Measurements from ENCODE around the gene NLRC5.

The NLRC5 gene

DNA sequence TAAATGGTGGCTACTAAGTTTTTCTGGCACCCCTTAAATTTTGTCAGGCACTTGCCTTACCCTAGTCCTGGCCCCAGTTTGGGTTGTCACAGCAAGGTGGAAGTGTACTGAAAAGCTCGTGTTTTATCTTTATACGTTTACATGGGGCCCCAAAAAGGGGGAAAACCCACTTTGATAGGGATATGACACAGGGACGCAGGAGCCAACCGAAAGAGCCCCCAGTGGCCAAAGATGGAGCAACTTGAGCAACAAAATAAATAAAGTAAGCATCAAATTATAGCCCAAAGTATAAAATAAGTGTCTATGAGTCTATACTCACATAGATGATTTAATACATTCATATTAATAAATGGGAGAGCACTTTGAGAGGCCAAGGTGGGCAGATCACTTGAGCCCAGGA, 32.6 kb upstream of the NLRC5 start:
- H4K20me1 ChIP-seq (ENCODE audit: insufficient read depth, low read length) = no peaks in the 10 kb centered on the region
- TF ChIP-seq, protein P1, sequence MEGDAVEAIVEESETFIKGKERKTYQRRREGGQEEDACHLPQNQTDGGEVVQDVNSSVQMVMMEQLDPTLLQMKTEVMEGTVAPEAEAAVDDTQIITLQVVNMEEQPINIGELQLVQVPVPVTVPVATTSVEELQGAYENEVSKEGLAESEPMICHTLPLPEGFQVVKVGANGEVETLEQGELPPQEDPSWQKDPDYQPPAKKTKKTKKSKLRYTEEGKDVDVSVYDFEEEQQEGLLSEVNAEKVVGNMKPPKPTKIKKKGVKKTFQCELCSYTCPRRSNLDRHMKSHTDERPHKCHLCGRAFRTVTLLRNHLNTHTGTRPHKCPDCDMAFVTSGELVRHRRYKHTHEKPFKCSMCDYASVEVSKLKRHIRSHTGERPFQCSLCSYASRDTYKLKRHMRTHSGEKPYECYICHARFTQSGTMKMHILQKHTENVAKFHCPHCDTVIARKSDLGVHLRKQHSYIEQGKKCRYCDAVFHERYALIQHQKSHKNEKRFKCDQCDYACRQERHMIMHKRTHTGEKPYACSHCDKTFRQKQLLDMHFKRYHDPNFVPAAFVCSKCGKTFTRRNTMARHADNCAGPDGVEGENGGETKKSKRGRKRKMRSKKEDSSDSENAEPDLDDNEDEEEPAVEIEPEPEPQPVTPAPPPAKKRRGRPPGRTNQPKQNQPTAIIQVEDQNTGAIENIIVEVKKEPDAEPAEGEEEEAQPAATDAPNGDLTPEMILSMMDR (IDR thresholded peaks at IDR 0.05; ENCODE audit: low read length) = 0 out of 2 replicates have a peak, but pooled peaks have one; percentile 9
- TF ChIP-seq EZH2phosphoT487 (IDR thresholded peaks at IDR 0.05; ENCODE audit: low read length) = no peak

DNA sequence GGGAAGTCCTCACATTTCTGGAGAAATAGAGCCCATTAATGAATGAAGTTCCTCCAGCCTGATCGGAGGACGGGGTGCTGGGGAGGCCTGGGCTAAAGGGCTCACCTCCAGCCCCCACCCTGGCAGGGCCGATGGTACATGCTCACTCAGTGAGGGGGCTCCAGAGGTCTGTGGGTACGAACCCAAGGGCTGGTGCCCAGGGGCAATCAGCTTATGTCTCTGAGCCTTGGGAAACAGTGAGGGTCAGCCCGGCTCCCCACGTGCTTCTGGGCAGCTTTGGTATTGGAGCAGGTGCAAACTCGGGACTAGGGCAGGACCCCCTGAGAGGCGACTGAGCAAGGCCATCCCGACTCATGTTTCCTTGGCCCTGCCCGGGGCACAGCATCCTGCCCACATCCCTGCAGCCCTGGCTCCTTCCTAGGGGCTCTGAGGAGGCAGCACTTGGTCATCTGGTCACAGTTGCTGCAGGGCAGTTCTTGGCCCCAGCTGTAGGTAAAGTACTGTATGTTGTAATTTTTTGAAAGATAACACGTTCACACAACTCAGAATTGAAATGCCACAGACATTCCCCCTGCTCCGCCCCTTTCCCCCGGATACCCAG, 28.6 kb upstream of the NLRC5 start:
- Histone ChIP-seq H3K4me1 (ENCODE audit: low read length) (no peaks in the 10 kb centered on the region), H3F3A (ENCODE audit: insufficient read depth, low read length) (no peaks in the 10 kb centered on the region), H3K4me2 (ENCODE audit: low read depth, low read length) (no peak overlapping the region), H3K27me3 (replicated peaks; ENCODE audit: insufficient read depth, low read length) (no peaks in the 10 kb centered on the region), H3K4me3 (ENCODE audit: low read length) (no peak overlapping the region), H3K36me3 (replicated peaks; ENCODE audit: insufficient read depth, low read length) (no peaks in the 10 kb centered on the region), H3K9ac (ENCODE audit: low read length) (no peak overlapping the region), H3K9me2 (replicated peaks; ENCODE audit: insufficient read depth, low read length) (no peaks in the 10 kb centered on the region), H3K9me3 (replicated peaks; ENCODE audit: insufficient read depth, low read length) (no peaks in the 10 kb centered on the region), H3K79me2 (ENCODE audit: low read length) (no peaks in the 10 kb centered on the region), H2AFZ (ENCODE audit: low read length) (no peak overlapping the region), H4K20me1 (ENCODE audit: insufficient read depth, low read length) (no peaks in the 10 kb centered on the region), H3K27ac (ENCODE audit: low read length) (no peak overlapping the region)
- DNase-seq = no peak
- TF ChIP-seq EZH2phosphoT487 (IDR thresholded peaks at IDR 0.05; ENCODE audit: low read length) (no peak), EZH2 (optimal IDR thresholded peaks at IDR 0.05; ENCODE audit: low read depth, low read length) (no peak)
- TF ChIP-seq, protein P1 (IDR thresholded peaks at IDR 0.05; ENCODE audit: low read length) = no peak

More for the DNA sequence above, 32.6 kb upstream of the NLRC5 start:
- H3K4me1 ChIP-seq (ENCODE audit: low read length) = no peaks in the 10 kb centered on the region
- H3F3A ChIP-seq (ENCODE audit: insufficient read depth, low read length) = no peaks in the 10 kb centered on the region
- DNase-seq = no peak
- H3K9ac ChIP-seq (ENCODE audit: low read length) = no peak overlapping the region
- no peaks in the 10 kb centered on the region for H3K27me3 ChIP-seq (replicated peaks; ENCODE audit: insufficient read depth, low read length)
- H3K36me3 ChIP-seq (replicated peaks; ENCODE audit: insufficient read depth, low read length) = no peaks in the 10 kb centered on the region
- no peaks in the 10 kb centered on the region for H3K79me2 ChIP-seq (ENCODE audit: low read length)
- H3K9me3 ChIP-seq (replicated peaks; ENCODE audit: insufficient read depth, low read length) = no peaks in the 10 kb centered on the region
- H3K4me3 ChIP-seq (ENCODE audit: low read length) = no peak overlapping the region
- H3K27ac ChIP-seq (ENCODE audit: low read length) = no peak overlapping the region
- no peak overlapping the region for H2AFZ ChIP-seq (ENCODE audit: low read length)
- no peak overlapping the region for H3K4me2 ChIP-seq (ENCODE audit: low read depth, low read length)
- H3K9me2 ChIP-seq (replicated peaks; ENCODE audit: insufficient read depth, low read length) = no peaks in the 10 kb centered on the region

DNA sequence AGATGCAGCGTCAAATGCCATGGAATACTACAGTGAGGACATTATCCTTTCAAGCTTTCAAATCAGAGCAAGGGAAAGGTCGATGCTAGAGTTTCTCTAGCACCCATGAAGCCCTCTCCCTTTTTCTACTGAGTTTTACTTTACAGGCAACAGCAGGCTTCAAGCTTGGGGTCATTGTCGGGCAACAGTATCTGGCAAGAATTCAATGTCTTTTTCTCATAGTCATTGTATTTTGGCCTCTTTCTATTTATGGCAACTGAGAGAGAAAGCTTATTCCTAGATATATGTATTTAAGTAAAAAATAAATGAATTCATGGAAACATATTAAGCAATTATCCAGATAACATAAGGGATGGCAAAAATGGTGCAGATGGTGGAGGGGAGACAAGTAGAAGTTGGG, 28.0 kb upstream of the NLRC5 start:
- no peaks in the 10 kb centered on the region for H4K20me1 ChIP-seq (ENCODE audit: insufficient read depth, low read length)

More for the DNA sequence above, 28.0 kb upstream of the NLRC5 start:
- H3K4me3 ChIP-seq (ENCODE audit: low read length) = no peak overlapping the region
- H3K9ac ChIP-seq (ENCODE audit: low read length) = no peak overlapping the region
- no peaks in the 10 kb centered on the region for H3K9me2 ChIP-seq (replicated peaks; ENCODE audit: insufficient read depth, low read length)
- no peak overlapping the region for H3K4me2 ChIP-seq (ENCODE audit: low read depth, low read length)
- TF ChIP-seq EZH2phosphoT487 (IDR thresholded peaks at IDR 0.05; ENCODE audit: low read length) (no peak), EZH2 (optimal IDR thresholded peaks at IDR 0.05; ENCODE audit: low read depth, low read length) (no peak)
- TF ChIP-seq, protein P1 (IDR thresholded peaks at IDR 0.05; ENCODE audit: low read length) = no peak
- no peak for DNase-seq
- H3K4me1 ChIP-seq (ENCODE audit: low read length) = no peaks in the 10 kb centered on the region
- H2AFZ ChIP-seq (ENCODE audit: low read length) = no peak overlapping the region
- H3K36me3 ChIP-seq (replicated peaks; ENCODE audit: insufficient read depth, low read length) = no peaks in the 10 kb centered on the region
- no peaks in the 10 kb centered on the region for H3K79me2 ChIP-seq (ENCODE audit: low read length)
- no peaks in the 10 kb centered on the region for H3K27me3 ChIP-seq (replicated peaks; ENCODE audit: insufficient read depth, low read length)
- H3K27ac ChIP-seq (ENCODE audit: low read length) = no peak overlapping the region
- no peaks in the 10 kb centered on the region for H3F3A ChIP-seq (ENCODE audit: insufficient read depth, low read length)
- H3K9me3 ChIP-seq (replicated peaks; ENCODE audit: insufficient read depth, low read length) = no peaks in the 10 kb centered on the region
